ENCODE data around the gene WDFY4.

Gene WDFY4

GRCh38 chr10:48745662-48746245 lies 61.1 kb downstream of the WDFY4 start:
- Histone ChIP-seq H3K4me1 (ENCODE audit: control insufficient read depth, insufficient read depth, low read depth, low read length) (no peaks in the 10 kb centered on the region), H2AK5ac (ENCODE audit: low read length, severe bottlenecking) (no peak overlapping the region), H3K27me3 (ENCODE audit: control insufficient read depth in 1 of 2, insufficient read depth in 1 of 2, low read length in 2 of 2) (peaks cover 13 to 22% of the 10 kb centered on the region in 2 experiments), H3K36me3 (ENCODE audit: control insufficient read depth in 1 of 2, insufficient read depth in 2 of 2, low read depth in 1 of 2, low read length in 2 of 2) (no peaks in the 10 kb centered on the region), H3K9me3 (ENCODE audit: control insufficient read depth, low read length) (no peaks in the 10 kb centered on the region), H2BK120ac (ENCODE audit: low read depth, low read length) (no peak overlapping the region), H4K91ac (ENCODE audit: low read length) (no peak overlapping the region), H3K23ac (ENCODE audit: low read length in 2 of 2) (no peak overlapping the region), H3K4me3 (ENCODE audit: insufficient read depth in 1 of 2, low read depth in 1 of 2, low read length in 2 of 2) (no peak overlapping the region), H3K14ac (ENCODE audit: low read length in 2 of 2) (no peak overlapping the region), H4K8ac (ENCODE audit: low read length) (no peak overlapping the region), H2BK12ac (ENCODE audit: low read length in 2 of 2) (no peak overlapping the region), H3K9ac (ENCODE audit: low read length) (no peak overlapping the region), H3K79me1 (replicated peaks; ENCODE audit: low read length, poor library complexity, severe bottlenecking) (no peaks in the 10 kb centered on the region), H3K4me2 (ENCODE audit: low read length, poor library complexity, severe bottlenecking) (no peak overlapping the region), H2BK15ac (ENCODE audit: low read depth, poor library complexity, severe bottlenecking) (no peak overlapping the region), H3K27ac (ENCODE audit: low read length, poor library complexity, severe bottlenecking) (no peak overlapping the region), H2AFZ (ENCODE audit: low read depth, low read length) (no peak overlapping the region), H3K18ac (ENCODE audit: low read depth in 1 of 2, low read length in 2 of 2) (no peak overlapping the region), H2BK5ac (ENCODE audit: low read depth, low read length, poor library complexity, severe bottlenecking) (no peak overlapping the region), H3K4ac (ENCODE audit: low read depth in 1 of 2, low read length in 2 of 2) (no peak overlapping the region)
- 61% methylated on average over 23 of the region's 27 CpGs for WGBS
- DNase-seq = no peak

- no peak overlapping the region for H3K4me2 ChIP-seq (ENCODE audit: low read length, poor library complexity, severe bottlenecking)
- H2BK120ac ChIP-seq (ENCODE audit: low read depth, low read length) = no peak overlapping the region
- H3K18ac ChIP-seq (ENCODE audit: low read depth in 1 of 2, low read length in 2 of 2) = no peak overlapping the region
- H3K4ac ChIP-seq (ENCODE audit: low read depth in 1 of 2, low read length in 2 of 2) = no peak overlapping the region
- no peak overlapping the region for H2AFZ ChIP-seq (ENCODE audit: low read depth, low read length)
- H3K9ac ChIP-seq (ENCODE audit: low read length) = no peak overlapping the region
- H4K8ac ChIP-seq (ENCODE audit: low read length) = no peak overlapping the region
- no peak overlapping the region for H3K4me3 ChIP-seq (ENCODE audit: insufficient read depth in 1 of 2, low read depth in 1 of 2, low read length in 2 of 2)
- no peak overlapping the region for H2BK15ac ChIP-seq (ENCODE audit: low read depth, poor library complexity, severe bottlenecking)
- no peaks in the 10 kb centered on the region for H3K36me3 ChIP-seq (ENCODE audit: control insufficient read depth in 1 of 2, insufficient read depth in 2 of 2, low read depth in 1 of 2, low read length in 2 of 2)
- H3K9me3 ChIP-seq (ENCODE audit: control insufficient read depth, low read length) = no peaks in the 10 kb centered on the region
- H4K91ac ChIP-seq (ENCODE audit: low read length) = no peak overlapping the region
- no peak overlapping the region for H3K23ac ChIP-seq (ENCODE audit: low read length in 2 of 2)
- H3K79me1 ChIP-seq (replicated peaks; ENCODE audit: low read length, poor library complexity, severe bottlenecking) = no peaks in the 10 kb centered on the region
- H3K27ac ChIP-seq (ENCODE audit: low read length, poor library complexity, severe bottlenecking) = no peak overlapping the region
- H2AK5ac ChIP-seq (ENCODE audit: low read length, severe bottlenecking) = no peak overlapping the region
- no peak overlapping the region for H2BK12ac ChIP-seq (ENCODE audit: low read length in 2 of 2)
- peaks cover 8 to 19% of the 10 kb centered on the region in 2 experiments for H3K27me3 ChIP-seq (ENCODE audit: control insufficient read depth in 1 of 2, insufficient read depth in 1 of 2, low read length in 2 of 2)
- WGBS = 73% methylated on average over 2 of the region's 4 CpGs
- no peak for DNase-seq
- H2BK5ac ChIP-seq (ENCODE audit: low read depth, low read length, poor library complexity, severe bottlenecking) = no peak overlapping the region
- H3K14ac ChIP-seq (ENCODE audit: low read length in 2 of 2) = no peak overlapping the region
- H3K4me1 ChIP-seq (ENCODE audit: control insufficient read depth, insufficient read depth, low read depth, low read length) = no peaks in the 10 kb centered on the region
Observed at GRCh38 chr10:48748573-48748972, 63.9 kb downstream of the WDFY4 start.

GRCh38 chr10:48749254-48749787 lies 64.6 kb downstream of the WDFY4 start:
- H3K27me3 ChIP-seq (ENCODE audit: control insufficient read depth in 1 of 2, insufficient read depth in 1 of 2, low read length in 2 of 2) = peaks cover 8 to 13% of the 10 kb centered on the region in 2 experiments
- H3K4me3 ChIP-seq (ENCODE audit: insufficient read depth in 1 of 2, low read depth in 1 of 2, low read length in 2 of 2) = no peak overlapping the region
- no peak overlapping the region for H2AFZ ChIP-seq (ENCODE audit: low read depth, low read length)
- H3K9me3 ChIP-seq (ENCODE audit: control insufficient read depth, low read length) = no peaks in the 10 kb centered on the region
- H4K91ac ChIP-seq (ENCODE audit: low read length) = no peak overlapping the region
- no peak overlapping the region for H3K14ac ChIP-seq (ENCODE audit: low read length in 2 of 2)
- 83% methylated on average over 1 of the region's 1 CpG for WGBS
- no peak overlapping the region for H2BK120ac ChIP-seq (ENCODE audit: low read depth, low read length)
- H2BK15ac ChIP-seq (ENCODE audit: low read depth, poor library complexity, severe bottlenecking) = no peak overlapping the region
- H3K36me3 ChIP-seq (ENCODE audit: control insufficient read depth in 1 of 2, insufficient read depth in 2 of 2, low read depth in 1 of 2, low read length in 2 of 2) = no peaks in the 10 kb centered on the region
- H2BK12ac ChIP-seq (ENCODE audit: low read length in 2 of 2) = no peak overlapping the region
- DNase-seq = no peak
- no peak overlapping the region for H2AK5ac ChIP-seq (ENCODE audit: low read length, severe bottlenecking)
- H3K27ac ChIP-seq (ENCODE audit: low read length, poor library complexity, severe bottlenecking) = no peak overlapping the region
- no peaks in the 10 kb centered on the region for H3K4me1 ChIP-seq (ENCODE audit: control insufficient read depth, insufficient read depth, low read depth, low read length)
- no peak overlapping the region for H3K4me2 ChIP-seq (ENCODE audit: low read length, poor library complexity, severe bottlenecking)
- no peak overlapping the region for H2BK5ac ChIP-seq (ENCODE audit: low read depth, low read length, poor library complexity, severe bottlenecking)
- no peak overlapping the region for H3K18ac ChIP-seq (ENCODE audit: low read depth in 1 of 2, low read length in 2 of 2)
- H4K8ac ChIP-seq (ENCODE audit: low read length) = no peak overlapping the region
- no peak overlapping the region for H3K9ac ChIP-seq (ENCODE audit: low read length)
- no peak overlapping the region for H3K23ac ChIP-seq (ENCODE audit: low read length in 2 of 2)
- no peak overlapping the region for H3K4ac ChIP-seq (ENCODE audit: low read depth in 1 of 2, low read length in 2 of 2)
- no peaks in the 10 kb centered on the region for H3K79me1 ChIP-seq (replicated peaks; ENCODE audit: low read length, poor library complexity, severe bottlenecking)

GRCh38 chr10:48750019-48750418 lies 65.3 kb downstream of the WDFY4 start:
- Histone ChIP-seq H2BK12ac (ENCODE audit: low read length in 2 of 2) (no peak overlapping the region), H3K9ac (ENCODE audit: low read length) (no peak overlapping the region), H3K18ac (ENCODE audit: low read depth in 1 of 2, low read length in 2 of 2) (no peak overlapping the region), H3K23ac (ENCODE audit: low read length in 2 of 2) (no peak overlapping the region), H3K4ac (ENCODE audit: low read depth in 1 of 2, low read length in 2 of 2) (no peak overlapping the region), H4K8ac (ENCODE audit: low read length) (no peak overlapping the region), H2AK5ac (ENCODE audit: low read length, severe bottlenecking) (no peak overlapping the region), H2BK5ac (ENCODE audit: low read depth, low read length, poor library complexity, severe bottlenecking) (no peak overlapping the region), H3K4me3 (ENCODE audit: insufficient read depth in 1 of 2, low read depth in 1 of 2, low read length in 2 of 2) (no peak overlapping the region), H3K4me1 (ENCODE audit: control insufficient read depth, insufficient read depth, low read depth, low read length) (no peaks in the 10 kb centered on the region), H3K9me3 (ENCODE audit: control insufficient read depth, low read length) (no peaks in the 10 kb centered on the region), H3K4me2 (ENCODE audit: low read length, poor library complexity, severe bottlenecking) (no peak overlapping the region), H3K36me3 (ENCODE audit: control insufficient read depth in 1 of 2, insufficient read depth in 2 of 2, low read depth in 1 of 2, low read length in 2 of 2) (no peaks in the 10 kb centered on the region), H2BK15ac (ENCODE audit: low read depth, poor library complexity, severe bottlenecking) (no peak overlapping the region), H3K79me1 (replicated peaks; ENCODE audit: low read length, poor library complexity, severe bottlenecking) (no peaks in the 10 kb centered on the region), H3K27ac (ENCODE audit: low read length, poor library complexity, severe bottlenecking) (no peak overlapping the region), H3K14ac (ENCODE audit: low read length in 2 of 2) (no peak overlapping the region), H3K27me3 (ENCODE audit: control insufficient read depth in 1 of 2, insufficient read depth in 1 of 2, low read length in 2 of 2) (peaks cover 8 to 13% of the 10 kb centered on the region in 2 experiments), H2BK120ac (ENCODE audit: low read depth, low read length) (no peak overlapping the region), H2AFZ (ENCODE audit: low read depth, low read length) (no peak overlapping the region), H4K91ac (ENCODE audit: low read length) (no peak overlapping the region)
- no peak for DNase-seq
- WGBS = 65% methylated on average over 1 of the region's 1 CpG
